Osteocyte (in vitro differentiated cells): ENCODE data around the gene ZNF609. TPM values are rescaled to one million over a fixed set of nuclear protein-coding genes. Genes with fewer than 3 reads are reported as not detected.

ENCODE experiments used
- DNase-seq: peaks from one replicate; pipeline ENCODE4 v3.0.0; 2021; ENCODE audit warnings: mixed read lengths; ENCODE audit not compliant: unreplicated experiment; ENCODE audit errors: extremely low spot score
- H3K27ac Mint-ChIP-seq: one replicate; pipeline ENCODE4 v1.8.0; 2021; ENCODE audit warnings: mild to moderate bottlenecking, mixed read lengths; ENCODE audit not compliant: unreplicated experiment
- H3K27me3 Mint-ChIP-seq: one replicate; pipeline ENCODE4 v1.8.0; 2021; ENCODE audit warnings: mixed read lengths; ENCODE audit not compliant: unreplicated experiment
- H3K36me3 Mint-ChIP-seq: one replicate; pipeline ENCODE4 v1.8.0; 2021; ENCODE audit warnings: mixed read lengths; ENCODE audit not compliant: unreplicated experiment
- H3K4me1 Mint-ChIP-seq: one replicate; pipeline ENCODE4 v1.8.0; 2021; ENCODE audit warnings: mixed read lengths; ENCODE audit not compliant: unreplicated experiment
- H3K4me3 Mint-ChIP-seq: one replicate; pipeline ENCODE4 v1.8.0; 2021; ENCODE audit warnings: mild to moderate bottlenecking, moderate library complexity, mixed read lengths; ENCODE audit not compliant: unreplicated experiment
- H3K9me3 Mint-ChIP-seq: one replicate; pipeline ENCODE4 v1.8.0; 2021; ENCODE audit warnings: mixed read lengths; ENCODE audit not compliant: unreplicated experiment
- total RNA-seq: library from RNA; stranded (reverse); gene quantifications from 2 replicates; pipeline ENCODE4 v1.2.1, GENCODE V29; 2021
- TF ChIP-seq, protein P1 (sequence below): fragments of 200-600 bp; sonication (generic); IDR thresholded peaks from 2 replicates; pipeline ENCODE4 v1.5.0; 2021; ENCODE audit warnings: antibody characterized with exemption, mild to moderate bottlenecking, moderate library complexity

Gene ZNF609
- total RNA-seq, 1 donor from 2014 or later: 31.7 TPM

- Mint-ChIP-seq H3K27me3 (no peaks in the 10 kb centered on the region), H3K36me3 (peaks cover 5% of the 10 kb centered on the region), H3K4me1 (peaks cover 9% of the 10 kb centered on the region), H3K27ac (no peak overlapping the region), H3K4me3 (no peak overlapping the region), H3K9me3 (no peaks in the 10 kb centered on the region)
- TF ChIP-seq, protein P1, sequence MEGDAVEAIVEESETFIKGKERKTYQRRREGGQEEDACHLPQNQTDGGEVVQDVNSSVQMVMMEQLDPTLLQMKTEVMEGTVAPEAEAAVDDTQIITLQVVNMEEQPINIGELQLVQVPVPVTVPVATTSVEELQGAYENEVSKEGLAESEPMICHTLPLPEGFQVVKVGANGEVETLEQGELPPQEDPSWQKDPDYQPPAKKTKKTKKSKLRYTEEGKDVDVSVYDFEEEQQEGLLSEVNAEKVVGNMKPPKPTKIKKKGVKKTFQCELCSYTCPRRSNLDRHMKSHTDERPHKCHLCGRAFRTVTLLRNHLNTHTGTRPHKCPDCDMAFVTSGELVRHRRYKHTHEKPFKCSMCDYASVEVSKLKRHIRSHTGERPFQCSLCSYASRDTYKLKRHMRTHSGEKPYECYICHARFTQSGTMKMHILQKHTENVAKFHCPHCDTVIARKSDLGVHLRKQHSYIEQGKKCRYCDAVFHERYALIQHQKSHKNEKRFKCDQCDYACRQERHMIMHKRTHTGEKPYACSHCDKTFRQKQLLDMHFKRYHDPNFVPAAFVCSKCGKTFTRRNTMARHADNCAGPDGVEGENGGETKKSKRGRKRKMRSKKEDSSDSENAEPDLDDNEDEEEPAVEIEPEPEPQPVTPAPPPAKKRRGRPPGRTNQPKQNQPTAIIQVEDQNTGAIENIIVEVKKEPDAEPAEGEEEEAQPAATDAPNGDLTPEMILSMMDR: no peak
- DNase-seq: no peak
Measured at GRCh38 chr15:64560501-64560900, 100.1 kb downstream of the ZNF609 start.

DNA sequence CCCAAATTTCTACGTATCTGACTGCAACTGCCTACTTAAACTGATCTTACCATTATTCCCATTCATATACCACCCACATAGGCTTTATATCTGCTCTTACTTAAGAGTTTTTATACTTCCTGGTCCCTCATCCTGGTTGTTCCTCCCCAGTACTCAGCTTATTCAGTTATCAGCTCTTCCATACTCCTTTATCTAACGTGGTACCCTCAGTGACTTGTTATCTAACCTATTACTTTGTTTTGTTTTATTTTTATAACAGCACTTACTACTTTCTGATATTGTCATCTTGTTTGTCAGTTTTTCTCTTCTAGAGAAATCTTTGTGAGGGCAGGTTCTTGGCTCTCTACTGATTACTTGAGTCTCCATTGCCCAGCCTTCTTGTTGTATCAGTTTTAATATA lies 100.6 kb downstream of the ZNF609 start:
- no peaks in the 10 kb centered on the region for H3K27me3 Mint-ChIP-seq
- TF ChIP-seq, protein P1: no peak
- DNase-seq: no peak
- H3K4me1 Mint-ChIP-seq: peaks cover 9% of the 10 kb centered on the region
- no peak overlapping the region for H3K4me3 Mint-ChIP-seq
- peaks cover 5% of the 10 kb centered on the region for H3K36me3 Mint-ChIP-seq
- peak overlapping the region; percentile 16 for H3K27ac Mint-ChIP-seq
- H3K9me3 Mint-ChIP-seq: no peaks in the 10 kb centered on the region

GRCh38 chr15:64562003-64562640 lies 101.7 kb downstream of the ZNF609 start:
- H3K9me3 Mint-ChIP-seq: no peaks in the 10 kb centered on the region
- H3K4me3 Mint-ChIP-seq: no peak overlapping the region
- peaks cover 6% of the 10 kb centered on the region for H3K36me3 Mint-ChIP-seq
- no peaks in the 10 kb centered on the region for H3K27me3 Mint-ChIP-seq
- no peak overlapping the region for H3K27ac Mint-ChIP-seq
- peaks cover 18% of the 10 kb centered on the region for H3K4me1 Mint-ChIP-seq
- TF ChIP-seq, protein P1: no peak
- no peak for DNase-seq

- Mint-ChIP-seq H3K4me1 (peaks cover 17% of the 10 kb centered on the region), H3K4me3 (no peak overlapping the region), H3K36me3 (peaks cover 13% of the 10 kb centered on the region), H3K27me3 (no peaks in the 10 kb centered on the region), H3K27ac (peak overlapping the region; percentile 39), H3K9me3 (no peaks in the 10 kb centered on the region)
- DNase-seq: no peak
- TF ChIP-seq, protein P1: no peak
Measured at GRCh38 chr15:64566102-64566501, 105.7 kb downstream of the ZNF609 start.

DNA sequence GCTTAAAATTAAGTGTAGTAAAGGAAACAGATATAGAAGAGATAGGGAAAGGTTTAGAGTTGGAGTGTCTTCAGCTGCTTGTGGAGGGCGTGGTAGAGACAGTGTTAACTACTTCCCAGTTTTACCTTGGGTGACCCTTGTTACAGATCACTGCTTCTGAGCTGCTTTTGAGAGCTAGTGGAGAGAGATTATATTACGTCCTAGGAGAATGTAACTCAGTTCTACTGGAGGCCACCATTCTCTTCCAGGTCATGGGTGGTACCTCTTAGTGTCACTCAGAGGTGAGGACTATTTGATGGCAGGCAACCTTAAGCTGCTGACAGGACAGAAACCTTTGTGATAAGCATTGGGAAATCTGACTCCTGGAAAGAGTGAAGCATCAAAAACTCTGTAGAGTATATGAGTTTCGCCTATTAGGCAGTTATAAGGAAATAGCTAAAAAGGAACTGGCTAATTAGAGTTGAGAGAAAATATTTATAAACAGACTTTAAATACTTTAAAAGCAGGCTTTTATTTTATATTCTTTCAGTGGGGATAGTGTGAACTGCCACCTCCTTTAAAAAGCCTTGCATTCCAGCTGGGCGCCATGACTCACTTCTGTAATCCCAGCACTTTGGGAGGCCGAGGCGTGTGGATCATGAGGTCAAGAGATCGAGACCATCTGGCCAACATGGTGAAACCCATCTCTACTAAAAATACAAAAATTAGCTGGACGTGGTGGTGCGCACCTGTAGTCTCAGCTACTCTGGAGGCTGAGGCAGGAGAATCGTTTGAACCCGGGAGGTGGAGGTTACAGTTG lies 106.5 kb downstream of the ZNF609 start:
- Mint-ChIP-seq H3K9me3 (no peaks in the 10 kb centered on the region), H3K36me3 (peaks cover 13% of the 10 kb centered on the region), H3K27ac (peak overlapping the region; percentile 39), H3K4me1 (peaks cover 17% of the 10 kb centered on the region), H3K27me3 (no peaks in the 10 kb centered on the region), H3K4me3 (no peak overlapping the region)
- TF ChIP-seq, protein P1: no peak
- DNase-seq: no peak
